ENCODE data around the gene KBTBD12. TPM values are rescaled to one million over a fixed set of nuclear protein-coding genes. Genes with fewer than 3 reads are reported as not detected.

The KBTBD12 gene
- total and polyA plus RNA-seq, 12 donors, result 5.1 to 54.2 (median 31.5) TPM

- no peak for DNase-seq
- Histone ChIP-seq H3K9me3 (no peaks in the 10 kb centered on the region), H3K36me3 (no peaks in the 10 kb centered on the region), H3K27ac (no peak overlapping the region), H3K27me3 (no peaks in the 10 kb centered on the region), H3K4me1 (peaks cover 0 to 15% (median 7%) of the 10 kb centered on the region in 9 donors), H3K4me3 (no peak overlapping the region)
- WGBS, 2 donors, result 79 to 80% methylated on average over 6 of the region's 6 CpGs
- intact Hi-C loops (cut with DNase I), result no loop called here
- no peak for ATAC-seq
- no peak for TF ChIP-seq CTCF (IDR thresholded peaks at IDR 0.05)
Observed at GRCh38 chr3:127991681-127992080, 76.6 kb downstream of the KBTBD12 start.

- DNase-seq, result no peak
- ATAC-seq, result no peak
- H3K9me3 ChIP-seq, result no peaks in the 10 kb centered on the region
- peaks cover 0 to 11% (median 5%) of the 10 kb centered on the region in 9 donors for H3K4me1 ChIP-seq
- intact Hi-C loops (cut with DNase I), result no loop called here
- H3K4me3 ChIP-seq, result no peak overlapping the region
- 83 to 84% methylated on average over 5 of the region's 5 CpGs for WGBS, 2 donors
- no peak for TF ChIP-seq CTCF (IDR thresholded peaks at IDR 0.05)
- no peaks in the 10 kb centered on the region for H3K36me3 ChIP-seq
- no peaks in the 10 kb centered on the region for H3K27me3 ChIP-seq
- no peak overlapping the region for H3K27ac ChIP-seq
Observed at GRCh38 chr3:127992127-127992526, 77.1 kb downstream of the KBTBD12 start.

- ATAC-seq, result no peak
- intact Hi-C loops (cut with DNase I), result no loop called here
Observed at GRCh38 chr3:127994011-127994410, 79.0 kb downstream of the KBTBD12 start.

GRCh38 chr3:127997016-127997415 lies 82.0 kb downstream of the KBTBD12 start:
- WGBS, 2 donors, result 91 to 95% methylated on average over 7 of the region's 7 CpGs
- Histone ChIP-seq H3K27ac (no peak overlapping the region), H3K9me3 (no peaks in the 10 kb centered on the region), H3K27me3 (no peaks in the 10 kb centered on the region), H3K36me3 (no peaks in the 10 kb centered on the region), H3K4me3 (no peak overlapping the region), H3K4me1 (no peaks in the 10 kb centered on the region)
- intact Hi-C loops (cut with DNase I), result no loop called here
- TF ChIP-seq CTCF (IDR thresholded peaks at IDR 0.05), result no peak
- ATAC-seq, result no peak
- no peak for DNase-seq

More at GRCh38 chr3:127994011-127994410, 79.0 kb downstream of the KBTBD12 start:
- H3K27me3 ChIP-seq, result no peaks in the 10 kb centered on the region
- no peak overlapping the region for H3K27ac ChIP-seq
- no peak for TF ChIP-seq CTCF (IDR thresholded peaks at IDR 0.05)
- no peaks in the 10 kb centered on the region for H3K36me3 ChIP-seq
- no peak for DNase-seq
- H3K4me3 ChIP-seq, result no peak overlapping the region
- no peaks in the 10 kb centered on the region for H3K9me3 ChIP-seq
- no peaks in the 10 kb centered on the region for H3K4me1 ChIP-seq
